UCSD-AML1 (cell line): ENCODE data around the gene SLC16A4.
"Not testable (repeated sequence)": the region's sequence is repeated elsewhere in the genome, so short reads cannot be mapped to it uniquely, and the experiment has no call there.

Experiments
- DNase-seq: peaks from one replicate; lab custom pipeline; 2025; ENCODE audit not compliant: unreplicated experiment; lab: John Stamatoyannopoulos, UW

Gene SLC16A4

GRCh38 chr1:110390692-110391245 lies at the start of gene SLC16A4:
Gene SLC16A4, minus strand, starts transcription at chr1:110391026. Its CDS starts 1,703 bp downstream, at chr1:110389323.
- DNase-seq = no peak

- not testable (repeated sequence) for DNase-seq
Measured at GRCh38 chr1:110439873-110440272, 49.0 kb upstream of the SLC16A4 start.

GRCh38 chr1:110438893-110439292 lies 48.1 kb upstream of the SLC16A4 start:
- no peak for DNase-seq

GRCh38 chr1:110437645-110438299 lies 46.9 kb upstream of the SLC16A4 start:
- DNase-seq = not testable (repeated sequence)

GRCh38 chr1:110436635-110437034 lies 45.8 kb upstream of the SLC16A4 start:
- no peak for DNase-seq

- DNase-seq = no peak
Measured at GRCh38 chr1:110434946-110435345, 44.1 kb upstream of the SLC16A4 start.

GRCh38 chr1:110433803-110434202 lies 43.0 kb upstream of the SLC16A4 start:
- DNase-seq = peak; percentile 44

- no peak for DNase-seq
Measured at GRCh38 chr1:110433213-110433612, 42.4 kb upstream of the SLC16A4 start.

GRCh38 chr1:110430901-110431300 lies 40.1 kb upstream of the SLC16A4 start:
- DNase-seq = no peak

- no peak for DNase-seq
Measured at GRCh38 chr1:110430366-110430765, 39.5 kb upstream of the SLC16A4 start.

GRCh38 chr1:110428946-110429345 lies 38.1 kb upstream of the SLC16A4 start:
- no peak for DNase-seq

- peak; percentile 52 for DNase-seq
Measured at GRCh38 chr1:110426854-110427253, 36.0 kb upstream of the SLC16A4 start.

- no peak for DNase-seq
Measured at GRCh38 chr1:110425612-110426152, 34.9 kb upstream of the SLC16A4 start.

GRCh38 chr1:110424699-110425611 lies 34.1 kb upstream of the SLC16A4 start:
- DNase-seq = no peak

- no peak for DNase-seq
Measured at GRCh38 chr1:110420874-110421793, 30.3 kb upstream of the SLC16A4 start.

- no peak for DNase-seq
Measured at GRCh38 chr1:110420023-110420662, 29.3 kb upstream of the SLC16A4 start.

- no peak for DNase-seq
Measured at GRCh38 chr1:110418729-110419128, 27.9 kb upstream of the SLC16A4 start.

GRCh38 chr1:110413045-110413444 lies 22.2 kb upstream of the SLC16A4 start:
- not testable (repeated sequence) for DNase-seq

GRCh38 chr1:110412576-110412975 lies 21.8 kb upstream of the SLC16A4 start:
- peak; percentile 76 for DNase-seq

GRCh38 chr1:110411173-110411735 lies 20.4 kb upstream of the SLC16A4 start:
- DNase-seq = no peak
